ENCODE results near the gene RFX6.

Gene RFX6

DNA sequence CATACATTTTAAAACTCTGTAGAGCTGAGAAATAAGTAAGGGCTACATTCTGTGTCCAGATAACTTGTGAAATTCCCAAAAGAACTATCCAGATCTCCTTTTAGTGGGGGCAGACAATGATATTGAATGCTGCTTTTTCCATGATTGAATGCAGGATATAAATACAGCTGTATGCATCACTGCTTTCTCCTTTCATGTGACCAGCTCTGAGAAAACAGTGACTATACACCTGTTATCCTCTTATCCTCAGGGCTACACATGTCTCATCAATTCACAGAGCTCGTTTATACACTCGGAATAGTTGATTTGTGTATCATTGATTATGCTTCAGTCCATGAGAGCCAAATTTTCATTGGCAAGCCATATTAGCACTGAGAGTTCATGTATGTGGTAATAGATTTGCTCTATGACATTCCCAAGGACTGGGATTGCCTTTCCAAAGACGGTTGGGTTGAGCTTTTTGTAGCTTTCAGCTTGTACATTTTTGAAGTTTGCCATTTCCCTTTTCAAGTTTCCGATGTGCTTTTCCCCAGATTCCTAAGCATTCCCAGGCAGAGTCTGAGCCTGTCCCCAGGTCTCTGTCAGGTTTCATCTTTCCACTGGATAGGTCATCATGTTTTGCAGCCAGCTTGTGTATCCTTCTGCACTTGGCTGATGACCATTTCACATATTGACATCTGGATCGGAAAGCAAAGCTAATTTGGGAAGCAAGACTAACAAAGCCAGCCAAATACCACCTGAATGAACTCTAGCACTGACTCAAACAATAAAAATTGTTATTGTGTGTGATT, 97.7 kb downstream of the RFX6 start:
- DNase-seq = no peak

DNA sequence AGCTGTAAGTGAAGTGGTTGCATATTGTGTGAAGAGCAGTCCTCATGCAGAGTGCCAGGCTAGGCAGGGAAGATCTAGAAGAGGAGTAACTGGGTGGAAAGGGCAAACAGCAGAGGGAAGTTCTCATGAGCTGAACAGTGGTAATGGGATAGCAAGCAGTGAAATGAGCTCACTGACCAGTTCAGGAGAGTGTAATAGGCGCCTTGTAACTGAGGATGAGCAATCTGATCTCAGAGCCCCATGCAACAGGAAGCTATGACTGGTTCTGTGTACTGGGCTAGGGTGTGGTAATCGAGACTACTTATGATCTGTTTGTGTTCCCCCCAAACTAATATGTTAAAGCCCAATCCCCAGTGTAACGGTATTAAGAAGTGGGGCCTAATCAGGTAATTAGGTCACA, 98.6 kb downstream of the RFX6 start:
- no peak for DNase-seq

DNA sequence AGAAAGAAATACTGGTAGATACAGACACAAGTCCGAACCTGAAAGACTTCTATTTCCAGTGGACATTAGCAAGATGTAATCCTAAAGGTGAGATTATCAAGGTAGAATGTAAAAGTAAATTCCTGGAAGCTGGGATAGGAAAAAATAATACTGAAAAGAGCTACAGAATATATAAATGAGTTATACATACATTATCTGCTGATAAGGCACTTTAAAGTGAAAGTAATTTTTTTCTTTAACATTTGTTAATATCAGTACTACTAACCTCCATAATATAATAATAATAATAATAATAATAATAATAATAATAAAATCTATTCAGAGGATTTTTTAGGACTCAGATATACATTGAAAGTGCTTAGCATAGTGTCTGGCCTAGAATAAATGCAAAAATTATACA, 102.5 kb downstream of the RFX6 start:
- no peak for DNase-seq

Measured in hematopoietic multipotent progenitor cell treated with erythropoietin and hydrocortisone succinate and interleukin-3 and kit ligand, for 6 days (in vitro differentiated cells).